BJ (cell line): ENCODE results near the gene FBXW12. TPM values are rescaled to one million over a fixed set of nuclear protein-coding genes. Genes with fewer than 3 reads are reported as not detected.

Source experiments
- CTCF ChIA-PET: fragments of 350-600 bp; formaldehyde crosslinking; extraction: SDS; loops from one replicate; lab custom pipeline; 2021; ENCODE audit warnings: antibody characterized with exemption, inconsistent platforms; lab: Yijun Ruan, JAX
- POLR2A ChIA-PET: fragments of 300-600 bp; sonication (Branson Sonifier 250); formaldehyde crosslinking; extraction: SDS; loops from one replicate; lab custom pipeline; 2021; ENCODE audit warnings: antibody characterized with exemption; lab: Charles Lee
- DNase-seq: peaks from one replicate; pipeline ENCODE4 v3.0.0-alpha.2; 2011; ENCODE audit warnings: low read depth
- H3K27me3 ChIP-seq: 2 replicates; pipeline ENCODE4 v1.6.0; 2011; ENCODE audit warnings: low read length; ENCODE audit not compliant: control insufficient read depth, insufficient read depth
- H3K36me3 ChIP-seq: 2 replicates; pipeline ENCODE4 v1.5.1; 2011; ENCODE audit warnings: low read length; ENCODE audit not compliant: control insufficient read depth, insufficient read depth
- H3K4me3 ChIP-seq: 2 replicates; pipeline ENCODE4 v1.5.1; 2011; ENCODE audit warnings: low read depth, mild to moderate bottlenecking, control low read depth, low read length
- polyA plus RNA-seq: library from polyadenylated mRNA; depleted of rRNA; stranded (reverse); fragments of >200 nt; gene quantifications from 2 replicates; pipeline ENCODE4 v1.2.3, GENCODE V29; 2011
- TF ChIP-seq, protein P1 (sequence below): IDR thresholded peaks from 2 replicates; pipeline ENCODE4 v1.5.1; 2011; ENCODE audit warnings: low read depth, mild to moderate bottlenecking, control low read depth, inconsistent platforms, low read length, moderate library complexity; ENCODE audit not compliant: insufficient read depth

The FBXW12 gene
- polyA plus RNA-seq, 1 experiment: not detected

DNA sequence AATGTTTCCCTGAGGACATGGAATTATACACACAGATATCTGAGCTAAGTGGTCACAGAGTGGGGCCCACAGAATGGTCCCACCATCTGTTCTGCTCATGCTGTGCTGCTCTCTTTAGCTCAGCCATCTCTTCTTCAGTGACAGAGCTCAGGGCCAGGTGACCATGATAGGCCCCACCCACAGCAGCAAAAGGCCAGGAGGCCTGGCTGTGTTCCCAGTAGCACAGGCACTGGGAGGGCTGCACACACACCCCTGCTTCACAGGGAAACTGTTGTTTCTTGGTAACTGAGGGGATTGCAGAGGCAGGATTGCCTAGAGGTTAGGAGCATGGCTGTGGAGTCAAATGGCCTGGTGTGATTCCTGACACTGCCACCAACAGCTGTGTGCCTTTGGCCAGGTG is 4.8 kb upstream of the FBXW12 start:
- TF ChIP-seq, protein P1, sequence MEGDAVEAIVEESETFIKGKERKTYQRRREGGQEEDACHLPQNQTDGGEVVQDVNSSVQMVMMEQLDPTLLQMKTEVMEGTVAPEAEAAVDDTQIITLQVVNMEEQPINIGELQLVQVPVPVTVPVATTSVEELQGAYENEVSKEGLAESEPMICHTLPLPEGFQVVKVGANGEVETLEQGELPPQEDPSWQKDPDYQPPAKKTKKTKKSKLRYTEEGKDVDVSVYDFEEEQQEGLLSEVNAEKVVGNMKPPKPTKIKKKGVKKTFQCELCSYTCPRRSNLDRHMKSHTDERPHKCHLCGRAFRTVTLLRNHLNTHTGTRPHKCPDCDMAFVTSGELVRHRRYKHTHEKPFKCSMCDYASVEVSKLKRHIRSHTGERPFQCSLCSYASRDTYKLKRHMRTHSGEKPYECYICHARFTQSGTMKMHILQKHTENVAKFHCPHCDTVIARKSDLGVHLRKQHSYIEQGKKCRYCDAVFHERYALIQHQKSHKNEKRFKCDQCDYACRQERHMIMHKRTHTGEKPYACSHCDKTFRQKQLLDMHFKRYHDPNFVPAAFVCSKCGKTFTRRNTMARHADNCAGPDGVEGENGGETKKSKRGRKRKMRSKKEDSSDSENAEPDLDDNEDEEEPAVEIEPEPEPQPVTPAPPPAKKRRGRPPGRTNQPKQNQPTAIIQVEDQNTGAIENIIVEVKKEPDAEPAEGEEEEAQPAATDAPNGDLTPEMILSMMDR: no peak
- ChIA-PET POLR2A (no interaction called here), CTCF (interaction anchor here (0.6 to 1.3 kb wide), 3 partner anchors 10 to 37 kb away, joined by 3 to 4 read pairs (median 3); no protein-coding TSS in a partner anchor)
- no peak for DNase-seq
- Histone ChIP-seq H3K4me3 (no peak overlapping the region), H3K36me3 (no peaks in the 10 kb centered on the region), H3K27me3 (peaks cover 6% of the 10 kb centered on the region; the same call in 1 of the 2 replicates)

DNA sequence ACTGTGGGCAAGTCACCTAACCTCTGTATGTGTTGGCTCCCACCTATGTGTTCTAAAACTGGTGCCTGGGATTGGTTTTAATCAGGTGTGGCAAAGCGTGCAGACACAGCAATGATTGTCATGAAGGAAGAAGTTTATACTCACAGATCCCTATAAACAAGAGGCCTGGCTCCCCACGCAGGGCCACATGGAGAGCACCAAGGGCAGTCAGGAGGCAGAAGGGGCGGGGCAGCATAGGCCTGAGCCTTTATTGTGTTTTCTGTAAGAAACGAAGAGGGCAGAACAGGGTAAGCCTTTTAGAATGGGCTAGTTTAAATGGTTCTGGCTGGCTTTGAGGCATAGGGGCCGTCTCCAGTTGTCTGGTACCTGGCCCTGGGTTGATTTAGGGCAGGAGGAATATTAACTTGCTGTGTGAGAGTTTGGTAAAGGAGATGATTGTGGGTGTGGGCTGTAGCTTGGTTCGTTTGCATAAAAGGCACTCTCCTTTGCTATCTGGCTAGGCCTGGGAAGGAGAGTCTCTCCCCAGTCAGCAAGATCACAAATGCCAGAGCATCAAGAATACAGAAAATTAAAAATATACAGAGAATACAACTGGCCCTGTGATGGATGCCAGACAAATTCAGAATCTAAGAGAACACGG is 2.2 kb upstream of the FBXW12 start:
- no peaks in the 10 kb centered on the region for H3K36me3 ChIP-seq
- POLR2A ChIA-PET: no interaction called here
- TF ChIP-seq, protein P1: no peak

DNA sequence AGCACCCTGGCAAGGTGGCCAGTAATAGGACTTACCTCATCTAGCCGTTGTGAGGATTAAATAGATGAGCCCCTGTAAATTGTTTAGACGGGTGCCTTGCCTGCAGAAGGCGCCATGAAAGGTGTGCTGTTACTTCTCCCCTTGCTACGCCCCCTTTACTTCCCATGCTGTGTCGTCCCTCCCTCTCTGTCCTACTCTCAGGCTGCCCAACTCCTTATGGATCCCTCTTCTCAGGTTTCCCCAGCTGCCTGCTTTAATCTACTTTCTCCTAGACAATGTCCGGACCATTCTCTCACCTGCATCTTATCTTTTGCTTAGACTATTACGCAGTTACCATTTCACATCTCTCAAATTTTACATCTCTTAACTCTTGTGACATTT is 1.7 kb upstream of the FBXW12 start:
- peaks cover 13% of the 10 kb centered on the region for H3K27me3 ChIP-seq
- no peaks in the 10 kb centered on the region for H3K36me3 ChIP-seq
- ChIA-PET CTCF (no interaction called here), POLR2A (no interaction called here)
- DNase-seq: no peak
- TF ChIP-seq, protein P1: no peak
- H3K4me3 ChIP-seq: no peak overlapping the region

More for the DNA sequence above, 2.2 kb upstream of the FBXW12 start:
- Histone ChIP-seq H3K27me3 (peaks cover 13% of the 10 kb centered on the region), H3K4me3 (no peak overlapping the region)
- CTCF ChIA-PET: no interaction called here
- DNase-seq: no peak

DNA sequence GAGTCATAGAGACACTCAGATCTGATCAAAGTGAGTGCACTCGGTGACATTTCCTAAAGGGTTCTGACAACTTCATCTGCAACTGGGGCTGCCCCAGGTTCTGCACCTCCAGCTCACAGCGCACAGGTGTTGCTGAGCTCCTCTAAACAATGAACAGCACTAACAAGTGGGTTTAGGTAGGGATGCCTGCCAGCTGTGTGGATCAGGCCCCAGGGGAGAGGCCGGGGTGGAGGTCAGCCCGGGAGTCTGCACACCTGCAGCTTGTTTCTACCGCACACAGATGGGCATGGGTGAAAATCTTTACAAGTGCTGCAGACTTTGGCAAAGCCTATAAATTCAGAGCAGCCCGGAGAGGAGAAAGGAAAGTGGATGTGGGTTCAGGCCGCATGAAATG is 355 bp downstream of the FBXW12 start:
- DNase-seq: no peak
- ChIA-PET POLR2A (no interaction called here), CTCF (interaction anchor here (1.5 kb wide), 1 partner anchor 88 kb away, joined by 3 read pairs; no protein-coding TSS in a partner anchor)
- no peak overlapping the region for H3K4me3 ChIP-seq
- H3K27me3 ChIP-seq: peaks cover 12% of the 10 kb centered on the region
- no peaks in the 10 kb centered on the region for H3K36me3 ChIP-seq
- TF ChIP-seq, protein P1: no peak

DNA sequence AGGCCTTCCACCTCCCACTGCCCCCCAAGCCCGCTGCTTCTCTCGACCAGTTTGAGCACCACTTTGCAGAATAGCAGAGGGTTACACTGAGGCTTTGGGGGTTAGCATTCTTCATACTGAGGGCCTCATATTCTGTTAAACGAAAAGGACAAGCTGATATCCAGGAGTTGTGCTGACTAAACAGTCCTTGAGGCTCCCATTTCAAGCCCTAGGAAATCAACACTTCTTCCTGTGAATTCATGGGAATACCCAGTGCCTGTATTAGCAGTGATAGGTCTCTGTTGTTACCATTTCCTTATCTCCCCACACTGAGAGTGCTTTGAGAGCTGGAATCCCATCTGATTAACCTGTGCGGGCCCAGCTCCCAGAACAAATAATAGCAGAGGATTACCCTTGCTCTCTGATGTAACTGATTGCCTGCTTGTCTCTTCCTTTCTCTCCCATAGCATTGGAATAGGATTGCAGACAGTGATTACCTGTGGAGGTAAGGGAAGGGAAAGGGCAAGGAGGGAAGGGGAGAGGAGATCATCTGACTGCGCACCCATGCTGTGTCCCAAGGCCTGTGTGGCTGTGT is 930 bp downstream of the FBXW12 start:
- TF ChIP-seq, protein P1: no peak
- H3K36me3 ChIP-seq: no peaks in the 10 kb centered on the region
- peaks cover 13% of the 10 kb centered on the region for H3K27me3 ChIP-seq
- ChIA-PET POLR2A (no interaction called here), CTCF (interaction anchor here (0.8 to 1.5 kb wide), 2 partner anchors 63 to 88 kb away, joined by 3 read pairs; no protein-coding TSS in a partner anchor)
- no peak overlapping the region for H3K4me3 ChIP-seq
- no peak for DNase-seq
